HL-60 (cell line): ENCODE results near the gene NUP210.

Source experiments
- CTCF ChIP-seq: IDR thresholded peaks from one replicate; pipeline ENCODE4 v1.5.1; 2011; ENCODE audit warnings: low read length, control low read depth, inconsistent platforms; ENCODE audit not compliant: insufficient read depth
- POLR2AphosphoS5 ChIP-seq: IDR thresholded peaks from 2 replicates; pipeline ENCODE4 v1.6.1; 2012; ENCODE audit warnings: low read depth

GRCh38 chr3:13457593-13457992 is 37.5 kb upstream of the NUP210 start:
- TF ChIP-seq CTCF (no peak), POLR2AphosphoS5 (no peak)
